Hematopoietic multipotent progenitor cell treated with erythropoietin and hydrocortisone succinate and interleukin-3 and kit ligand, for 17 days (in vitro differentiated cells): Measurements from ENCODE around the gene PLRG1.
A peak's percentile ranks its signal among the peaks of the same experiment; 100 is the strongest.
"Not testable (repeated sequence)": the region's sequence is repeated elsewhere in the genome, so short reads cannot be mapped to it uniquely, and the experiment has no call there.

ENCODE experiments used
- DNase-seq: peaks from one replicate; pipeline ENCODE4 v3.0.0-alpha.2; 2015; ENCODE audit warnings: low spot score

PLRG1 gene

DNA sequence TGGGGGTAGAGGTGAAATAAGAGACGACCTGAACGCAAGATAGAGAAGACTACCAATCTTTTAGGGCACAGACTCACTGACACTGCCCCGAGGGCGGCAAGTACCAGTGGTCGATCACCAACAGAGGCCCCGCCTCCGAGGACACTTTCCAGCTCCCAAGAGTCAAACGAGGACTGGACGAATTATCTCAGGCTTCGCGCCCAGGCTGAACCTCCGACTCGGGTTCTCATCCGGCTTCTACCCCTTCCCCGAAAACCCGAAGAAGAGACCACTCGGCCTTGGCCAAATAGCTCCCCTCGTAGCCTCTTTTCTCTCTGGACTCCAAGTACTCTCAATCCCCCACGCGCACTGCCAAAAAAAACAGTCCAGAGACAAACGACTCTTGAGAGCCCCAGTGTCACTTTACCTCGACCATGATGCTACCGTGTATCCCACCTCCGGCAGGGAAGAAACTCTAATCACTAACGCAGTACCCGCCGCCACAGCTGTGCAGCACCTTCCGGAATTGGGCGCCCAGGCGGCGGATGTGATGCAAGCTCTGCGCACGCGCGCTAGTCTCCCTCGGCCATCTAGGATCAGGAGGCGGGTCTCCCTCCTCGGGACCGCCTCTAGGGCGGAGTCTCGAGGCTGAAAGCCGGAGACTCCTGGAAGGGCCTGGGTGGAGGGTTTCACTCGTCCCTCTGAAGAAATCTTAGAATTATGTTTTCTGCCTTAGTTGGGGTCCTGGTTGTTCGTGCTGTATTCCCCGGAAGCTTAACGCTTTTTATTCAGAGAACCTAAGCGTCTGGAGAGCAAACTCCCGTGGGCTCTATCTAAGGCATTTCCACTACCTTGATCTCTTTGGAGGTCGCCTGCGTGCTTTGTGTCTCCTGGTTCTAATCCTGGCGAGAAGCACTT lies at the start of gene PLRG1:
PLRG1 (minus strand) TSS at position 507 of the 897 bp plus-strand sequence; CDS start at position 415, 92 bp downstream.
- peak; percentile 98 for DNase-seq

DNA sequence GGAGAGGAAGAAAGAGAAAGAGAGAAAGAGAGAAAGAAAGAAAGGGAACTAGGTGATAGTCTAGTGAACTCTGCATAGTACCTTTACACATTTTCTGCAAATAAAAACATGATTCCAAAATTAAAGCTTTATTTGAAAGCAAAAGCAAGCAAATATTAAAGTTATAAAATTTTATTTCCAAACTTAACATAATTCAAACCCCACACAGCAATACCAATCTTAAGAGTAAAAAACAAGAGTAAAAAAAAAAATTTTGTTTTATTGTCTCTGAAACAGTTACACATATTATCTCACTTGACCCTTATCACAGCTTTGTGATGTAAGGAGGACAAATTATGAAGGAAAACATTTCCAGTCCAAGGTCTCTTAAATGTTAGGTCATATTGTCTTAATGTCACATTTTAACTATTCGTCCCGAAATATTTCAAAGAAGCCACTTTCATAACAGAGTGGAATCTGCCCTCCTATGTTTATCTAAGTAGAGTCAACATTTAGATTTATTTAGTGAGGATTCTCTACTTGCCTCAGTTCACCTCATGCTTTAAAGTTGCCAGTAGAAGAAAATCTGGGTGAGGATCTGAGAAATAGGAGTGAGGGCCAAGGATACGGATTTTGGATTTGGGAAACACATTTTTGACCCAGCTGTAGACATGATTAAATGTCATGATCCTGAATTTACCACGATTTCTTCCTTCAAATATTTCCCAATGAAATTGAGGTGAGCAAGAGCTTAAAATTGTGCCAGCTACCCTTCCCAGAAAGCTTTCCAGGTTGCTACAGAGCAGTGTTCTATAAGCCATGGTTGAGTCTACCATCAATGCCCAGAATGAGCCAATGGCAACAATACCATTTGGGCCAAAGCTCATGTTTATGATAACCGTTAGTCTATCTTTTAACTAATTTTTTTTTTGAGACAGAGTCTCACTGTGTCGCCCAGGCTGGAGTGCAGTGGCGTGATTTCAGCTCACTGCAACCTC lies 47.9 kb upstream of the PLRG1 start:
- DNase-seq, result no peak

DNA sequence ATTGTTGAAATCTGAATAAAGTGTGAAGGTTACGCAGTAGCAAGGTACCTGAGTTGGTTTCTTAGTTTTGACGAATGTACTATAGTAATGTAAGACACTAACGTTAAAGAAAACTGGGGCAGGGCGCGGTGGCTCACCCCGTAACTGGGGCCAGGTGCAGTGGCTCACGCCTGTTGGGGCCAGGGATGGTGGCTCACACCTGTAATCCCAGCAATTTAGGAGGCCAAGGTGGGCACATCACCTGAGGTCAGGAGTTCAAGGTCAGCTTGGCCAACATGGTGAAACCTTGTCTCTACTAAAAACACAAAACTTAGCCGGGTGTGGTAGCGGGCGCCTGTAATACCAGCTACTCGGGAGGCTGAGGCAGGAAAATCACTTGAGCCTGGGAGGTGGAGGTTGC lies 47.1 kb upstream of the PLRG1 start:
- DNase-seq, result not testable (repeated sequence)

DNA sequence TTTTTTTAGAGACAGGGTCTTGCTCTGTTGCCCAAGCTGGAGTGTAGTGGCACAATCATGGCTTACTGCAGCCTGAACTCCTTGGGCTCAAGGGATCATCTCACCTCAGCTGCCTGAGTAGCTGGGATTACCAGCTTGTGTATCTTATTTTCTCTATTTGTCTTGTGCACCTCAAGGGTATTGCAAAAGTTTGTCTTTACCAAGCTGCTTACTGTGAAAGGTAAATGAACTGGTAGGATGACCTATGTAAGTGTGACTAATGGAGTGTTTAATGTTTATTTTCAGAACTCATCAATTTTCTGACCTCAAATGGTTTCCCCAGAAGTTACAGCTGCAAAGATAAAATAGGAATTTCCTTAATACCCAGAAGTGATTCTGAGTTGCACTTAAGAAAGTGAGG lies 45.6 kb upstream of the PLRG1 start:
- no peak for DNase-seq

DNA sequence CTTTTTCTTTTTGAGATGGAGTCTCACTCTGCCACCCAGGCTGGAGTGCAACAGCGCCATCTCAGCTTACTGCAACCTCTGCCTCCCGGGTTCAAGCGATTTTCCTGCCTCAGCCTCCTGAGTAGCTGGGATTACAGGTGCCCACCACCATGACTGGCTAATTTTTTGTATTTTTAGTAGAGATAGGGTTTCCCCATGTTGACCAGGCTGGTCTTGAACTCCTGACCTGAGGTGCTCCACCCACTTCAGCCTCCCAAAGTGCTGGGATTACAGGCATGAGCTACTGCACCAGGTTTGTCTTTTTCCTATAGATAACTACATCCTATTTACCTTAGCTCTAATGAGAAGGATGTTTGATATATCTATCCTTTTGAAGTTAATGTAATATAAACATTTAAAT lies 44.1 kb upstream of the PLRG1 start:
- DNase-seq, result not testable (repeated sequence)

DNA sequence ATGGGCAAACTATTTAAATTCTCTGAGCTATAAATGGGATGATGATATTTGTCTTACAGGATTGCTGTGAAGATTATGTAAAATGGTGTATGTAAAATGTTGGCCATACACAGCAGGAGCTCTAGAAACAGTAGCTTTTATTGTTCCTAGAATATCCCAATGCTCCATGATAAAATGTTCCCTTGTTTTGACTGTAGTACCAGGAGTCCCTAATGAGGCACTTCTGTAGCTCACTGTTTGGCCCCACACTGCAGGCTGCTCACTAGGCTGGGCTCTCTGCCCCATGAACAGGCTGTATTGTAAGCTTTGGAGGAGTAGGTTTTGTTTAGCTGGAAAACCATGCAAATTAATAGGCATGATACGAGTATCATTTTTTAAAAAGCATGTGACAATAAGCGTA lies 43.7 kb upstream of the PLRG1 start:
- no peak for DNase-seq

DNA sequence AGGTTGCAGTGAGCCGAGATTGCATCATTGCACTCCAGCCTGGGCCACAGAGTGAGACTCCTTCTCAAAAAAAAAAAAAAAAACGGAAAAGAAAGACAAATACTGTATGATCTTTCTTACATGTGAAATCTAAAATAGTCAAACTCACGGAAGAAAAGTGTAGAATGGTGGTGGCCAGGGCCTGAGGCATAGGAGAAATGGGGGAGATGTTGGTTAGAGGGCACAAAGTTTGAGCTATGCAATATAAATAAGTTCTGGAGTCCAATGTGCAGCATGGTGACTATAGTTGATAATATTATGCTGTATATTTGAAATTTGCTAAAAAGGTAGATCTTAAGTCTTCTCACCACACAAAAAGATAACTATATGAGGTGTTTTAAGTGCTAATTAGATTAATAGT lies 41.7 kb upstream of the PLRG1 start:
- no peak for DNase-seq

DNA sequence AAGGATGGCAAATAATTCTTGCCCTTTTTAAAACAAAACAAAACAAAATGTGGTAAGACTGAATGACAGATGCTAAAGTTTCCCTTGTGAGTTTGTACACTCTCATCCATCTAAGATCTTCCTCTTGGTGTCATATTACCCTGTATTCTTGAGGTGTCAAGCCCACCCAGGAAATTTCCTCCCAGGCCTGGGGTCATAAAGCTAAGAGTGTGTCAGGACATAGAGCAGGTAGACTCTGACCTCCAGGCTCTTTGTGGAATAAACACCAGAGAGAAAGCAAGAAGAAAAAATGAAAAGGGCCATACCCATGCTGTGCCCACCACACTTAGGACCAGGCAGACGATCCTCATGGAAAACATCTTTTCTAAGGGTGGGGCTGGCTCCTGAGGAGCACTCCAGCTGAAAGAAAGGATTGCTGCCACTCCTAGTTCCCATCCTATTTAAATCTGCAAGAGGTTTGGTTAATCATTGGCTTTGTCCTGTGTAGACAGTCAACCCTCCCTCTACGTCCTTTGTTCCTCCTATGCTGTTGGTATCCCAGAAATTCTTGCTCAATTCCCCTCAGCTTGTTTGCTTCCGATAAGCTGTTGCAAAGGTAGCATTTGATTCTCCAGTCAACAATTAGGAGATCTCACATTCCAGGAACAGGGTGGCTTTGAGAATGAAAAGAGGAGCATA lies 40.3 kb upstream of the PLRG1 start, which contains the start of gene FGA:
FGA (minus strand) TSS at position 414 of the 678 bp plus-strand sequence; CDS start at position 359, 55 bp downstream.
- DNase-seq, result no peak

DNA sequence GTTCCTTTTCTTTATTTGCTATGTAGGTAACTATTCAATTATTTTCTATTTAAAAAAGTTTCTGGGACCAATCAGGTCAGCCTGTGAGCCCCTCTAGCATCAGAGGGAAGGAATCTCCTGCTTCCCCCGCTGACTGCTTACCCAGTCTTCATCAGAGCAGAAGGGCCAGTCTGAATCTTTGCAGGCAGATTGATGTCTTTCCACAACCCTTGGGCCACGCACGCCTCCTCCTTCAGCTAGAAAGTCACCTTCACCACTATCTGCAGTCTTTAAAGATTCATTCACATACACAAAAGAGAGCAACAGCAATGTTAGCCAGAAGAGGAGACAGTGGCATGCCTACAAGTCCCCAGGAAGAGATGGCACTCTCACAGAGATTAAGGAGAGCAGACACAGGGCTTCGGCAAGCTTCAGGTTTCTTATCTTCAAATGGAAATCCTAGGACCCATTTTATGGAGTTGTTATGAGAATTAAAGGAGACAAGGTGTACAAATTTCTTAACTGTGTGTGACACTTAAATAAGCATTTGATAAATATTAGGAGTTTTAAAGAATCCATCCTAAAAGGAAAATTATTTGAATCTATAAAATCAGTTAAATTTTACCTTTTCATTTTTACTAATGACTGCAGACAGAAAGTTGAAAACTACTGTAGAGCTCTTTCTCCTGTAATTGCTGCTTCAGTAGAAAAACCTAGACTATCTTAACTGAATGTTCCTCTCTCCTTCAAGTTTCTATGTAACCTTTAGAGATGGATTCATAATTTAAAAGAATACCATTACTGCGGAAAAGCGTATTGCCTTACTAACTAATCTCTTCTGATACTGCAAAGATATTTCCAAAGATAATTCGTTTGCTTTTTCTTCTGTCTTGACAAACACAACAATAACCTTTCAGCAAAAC lies 39.3 kb upstream of the PLRG1 start:
- DNase-seq, result no peak

DNA sequence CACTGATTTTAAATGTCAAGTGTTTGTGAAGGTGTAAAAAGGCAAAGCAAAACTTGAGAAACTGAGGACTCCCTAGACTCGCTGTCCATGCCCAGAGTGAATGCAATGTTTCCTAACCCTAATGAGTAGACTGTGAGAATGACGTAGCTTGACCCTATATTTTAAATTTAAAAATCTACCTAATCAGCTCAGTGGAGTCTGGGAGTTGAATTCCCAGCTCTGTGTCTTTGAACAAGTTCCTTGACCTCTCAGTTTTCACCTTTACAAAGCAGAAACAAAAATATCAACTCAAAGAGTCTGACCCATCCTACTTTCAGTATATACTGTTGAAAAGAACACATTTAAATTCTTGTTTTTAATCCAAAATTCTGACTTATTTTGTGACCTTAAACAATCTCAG lies 38.0 kb upstream of the PLRG1 start:
- DNase-seq, result no peak

DNA sequence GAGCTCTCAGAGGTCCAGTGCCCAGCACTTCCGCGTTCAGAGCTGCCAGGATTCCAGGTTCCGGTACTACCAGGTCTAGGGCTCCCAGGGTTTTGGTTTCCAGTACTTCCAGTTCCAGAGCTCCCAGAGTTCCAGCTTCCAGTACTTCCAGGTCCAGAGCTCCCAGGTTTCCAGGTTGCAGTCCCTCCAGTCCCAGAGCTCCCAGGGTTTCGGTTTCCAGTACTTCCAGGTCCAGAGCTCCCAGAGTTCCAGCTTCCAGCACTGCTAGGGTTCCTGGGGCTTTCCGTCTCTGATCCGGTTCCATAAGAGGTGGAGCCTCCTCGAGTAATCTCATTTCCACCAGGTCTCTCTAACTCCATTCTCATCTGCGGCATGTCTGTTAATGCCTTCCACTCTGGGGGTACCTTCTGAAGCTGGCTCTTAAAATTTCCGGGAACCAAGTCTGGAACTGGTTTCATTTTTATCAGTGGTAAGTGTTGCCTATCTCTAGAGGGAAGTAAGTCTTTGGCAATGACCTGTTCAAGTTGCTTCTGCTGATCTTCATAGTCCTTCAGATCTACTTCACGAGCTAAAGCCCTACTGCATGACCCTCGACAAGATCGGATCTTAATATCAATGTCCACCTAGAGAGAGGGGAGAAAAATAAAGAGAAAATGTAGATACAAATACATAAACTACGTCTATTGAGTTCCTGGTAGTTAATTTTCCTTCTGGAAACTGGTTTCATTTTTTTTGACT lies 36.3 kb upstream of the PLRG1 start:
- no peak for DNase-seq

DNA sequence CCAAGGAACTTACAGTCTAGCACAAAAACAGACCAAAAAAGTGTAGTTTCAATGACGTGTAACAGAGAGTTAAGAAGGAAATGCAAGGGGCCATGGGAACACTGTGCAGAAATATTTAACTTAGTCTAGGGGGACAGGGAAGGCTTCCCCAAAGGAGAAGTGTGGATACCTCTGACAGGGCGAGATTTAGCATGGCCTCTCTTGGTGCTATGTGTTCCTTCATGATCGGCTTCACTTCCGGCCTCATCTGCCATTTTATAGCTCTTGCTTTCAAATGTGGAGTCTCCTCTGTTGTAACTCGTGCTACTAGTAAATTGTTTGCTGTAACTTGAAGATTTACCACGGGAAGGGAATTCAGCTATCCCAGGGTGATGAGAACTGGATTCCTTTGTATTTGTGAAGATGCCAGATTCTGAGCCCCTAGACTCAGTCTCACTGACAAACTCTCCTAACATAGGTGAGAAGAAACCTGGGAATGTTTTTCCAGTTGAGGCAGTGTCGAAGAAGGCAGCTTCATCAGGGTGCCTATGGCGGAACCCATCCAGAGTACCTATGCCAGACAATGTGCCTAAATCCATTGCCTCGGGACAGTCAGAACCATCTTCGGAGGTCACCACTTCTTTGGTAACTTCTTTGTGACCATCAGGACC lies 35.3 kb upstream of the PLRG1 start:
- no peak for DNase-seq

DNA sequence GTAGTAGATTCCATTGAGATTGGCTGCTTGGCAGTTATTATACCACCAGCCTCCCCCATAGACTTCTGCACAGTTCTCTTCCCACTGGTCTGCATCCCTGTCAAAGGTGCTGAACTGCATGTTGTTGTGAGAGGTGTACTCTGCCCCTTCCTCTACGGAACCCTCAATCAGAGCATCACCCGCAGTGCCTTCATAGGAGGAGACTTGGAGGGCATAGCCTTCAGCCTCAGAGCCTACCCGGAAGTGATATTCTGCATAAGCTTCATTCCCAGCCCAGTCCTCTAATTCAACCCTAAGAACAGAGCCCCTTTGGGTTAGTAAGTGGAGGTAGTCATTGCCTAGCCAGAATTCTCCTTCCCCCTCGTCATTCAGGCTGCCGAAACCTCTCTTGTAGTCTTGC lies 34.1 kb upstream of the PLRG1 start:
- DNase-seq, result no peak

DNA sequence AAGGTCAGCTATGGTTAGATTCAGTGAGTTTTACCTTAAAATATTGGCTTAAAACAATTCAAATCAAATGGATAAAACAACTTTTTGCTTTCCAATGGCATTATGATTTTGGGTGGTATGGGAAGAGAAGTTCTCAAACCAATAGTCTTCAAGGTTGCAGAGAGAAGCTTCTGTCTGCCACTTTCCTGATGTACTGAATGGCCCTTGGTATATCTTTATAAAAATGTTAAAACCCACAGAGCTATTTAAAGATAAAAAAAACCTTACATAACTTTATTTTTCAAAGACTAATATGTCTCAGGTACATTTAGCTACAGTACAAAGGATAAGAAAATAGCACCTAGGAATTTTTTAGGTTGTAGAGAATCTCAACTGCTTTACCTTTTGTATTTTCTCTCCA lies 33.5 kb upstream of the PLRG1 start:
- DNase-seq, result no peak

DNA sequence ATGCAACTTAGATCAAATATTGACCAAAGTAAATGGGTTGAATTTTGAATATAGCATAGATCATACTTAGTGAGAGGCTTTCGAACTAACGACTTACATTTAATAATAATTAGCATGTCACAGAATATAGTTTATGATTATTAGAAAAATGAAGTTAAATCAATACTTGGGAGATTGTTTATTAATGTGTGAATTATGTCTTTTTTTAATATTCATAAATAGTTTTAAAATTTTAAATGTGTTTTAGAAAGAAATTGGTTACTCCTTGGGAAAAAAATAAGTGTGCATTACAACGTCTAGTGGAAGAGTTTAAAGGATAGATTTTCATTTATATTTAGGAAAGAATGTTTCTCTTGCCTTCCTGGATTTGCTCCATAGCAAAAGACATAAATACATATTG lies 33.0 kb upstream of the PLRG1 start:
- no peak for DNase-seq

DNA sequence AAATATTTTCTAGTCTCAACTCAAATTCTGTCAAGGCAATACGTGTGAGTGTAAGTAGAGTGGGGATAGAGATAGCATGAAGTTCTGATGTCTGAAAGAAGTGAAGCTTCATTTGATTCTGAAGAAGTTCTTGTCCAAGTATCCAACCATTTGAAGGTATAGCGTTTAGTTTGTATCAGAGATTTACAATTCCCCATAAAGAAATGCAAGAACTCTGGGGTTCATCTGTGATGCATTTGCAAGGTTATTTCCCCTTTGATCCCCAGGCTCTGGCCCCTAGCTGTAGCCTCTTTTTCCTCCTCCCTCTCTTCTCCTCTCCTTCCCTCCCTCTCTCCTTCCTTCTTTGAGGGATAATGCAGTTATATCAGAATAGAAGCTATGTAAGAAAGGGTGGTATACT lies 32.5 kb upstream of the PLRG1 start:
- DNase-seq, result no peak

DNA sequence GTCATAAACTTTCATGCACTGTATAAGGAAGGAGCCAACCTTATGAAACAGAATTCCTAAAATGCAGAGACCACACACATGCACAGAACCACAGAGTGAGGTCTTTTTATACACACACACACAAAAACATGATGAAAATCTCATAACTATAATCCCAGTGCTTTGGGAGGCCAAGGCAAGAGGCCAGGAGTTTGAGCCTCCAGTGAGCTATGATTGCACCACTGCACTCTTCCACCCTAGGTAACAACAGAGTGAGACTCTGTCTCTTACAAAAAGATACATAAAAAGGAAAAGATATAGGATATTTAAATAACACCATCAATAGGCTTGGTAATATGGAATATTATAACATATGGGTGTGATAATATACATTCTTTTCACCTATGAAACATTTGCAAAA lies 29.7 kb upstream of the PLRG1 start:
- no peak for DNase-seq

DNA sequence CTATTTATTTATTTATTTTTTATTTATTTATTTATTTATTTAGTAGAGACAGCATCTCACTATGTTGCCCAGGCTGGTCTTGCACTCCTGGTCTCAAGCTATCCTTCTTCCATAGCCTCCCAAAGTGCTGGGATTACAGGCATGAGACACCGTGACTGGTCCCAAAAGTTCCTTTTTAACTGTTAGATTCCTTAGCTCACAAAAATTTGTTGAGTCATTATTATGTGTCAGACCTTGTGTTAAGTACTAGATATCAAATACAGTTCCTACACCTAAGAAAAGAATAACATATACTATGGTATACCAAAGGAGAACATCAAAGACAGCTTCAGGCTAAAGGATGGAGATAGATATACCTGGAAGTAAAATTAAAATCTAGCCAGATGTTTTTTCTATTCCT lies 28.7 kb upstream of the PLRG1 start:
- DNase-seq, result no peak

DNA sequence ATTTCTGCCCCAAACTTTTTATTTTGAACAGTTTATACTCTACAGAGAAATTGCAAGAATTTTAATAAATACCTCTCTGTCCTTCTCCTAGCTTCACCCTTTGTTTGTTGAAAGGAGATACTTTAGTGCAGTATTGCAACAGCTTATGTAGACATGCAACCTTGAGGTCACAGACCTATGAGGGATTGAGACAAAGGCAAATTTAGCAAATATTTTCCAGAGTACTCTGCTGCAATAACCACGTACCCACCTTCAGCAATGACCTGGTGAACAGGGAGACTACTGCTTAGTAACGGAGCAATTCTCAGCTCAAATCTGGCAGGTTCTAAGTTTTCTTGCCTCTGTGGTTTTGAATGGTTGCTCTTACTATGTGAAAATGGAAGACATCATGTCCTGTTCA lies 27.1 kb upstream of the PLRG1 start:
- DNase-seq, result no peak

DNA sequence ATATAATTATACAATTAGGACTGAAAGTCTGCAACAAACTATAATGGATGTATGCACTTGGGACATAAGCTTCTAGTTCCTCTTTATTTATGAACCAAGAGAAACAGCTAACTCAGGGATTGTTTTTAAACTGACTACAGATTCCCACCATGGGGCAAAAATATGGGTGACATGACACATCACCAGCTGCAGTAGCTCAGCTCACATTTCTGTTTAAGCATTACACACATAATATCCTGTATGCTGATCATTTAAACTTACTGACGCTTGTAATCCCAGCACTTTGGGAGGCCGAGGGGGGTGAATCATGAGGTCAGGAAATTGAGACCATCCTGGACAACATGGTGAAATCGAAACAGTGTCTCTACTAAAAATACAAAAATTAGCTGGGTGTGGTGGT lies 24.1 kb upstream of the PLRG1 start:
- DNase-seq, result no peak
